ENCODE results near the gene FAM131A. TPM values are rescaled to one million over a fixed set of nuclear protein-coding genes. Genes with fewer than 3 reads are reported as not detected.

FAM131A gene
- total and polyA plus RNA-seq, 9 of the 15 experiments (the other 6 are each of a cell fraction or from before 2014, with no cell fraction given): 0.48 to 11.1 (median 4.3) TPM

DNA sequence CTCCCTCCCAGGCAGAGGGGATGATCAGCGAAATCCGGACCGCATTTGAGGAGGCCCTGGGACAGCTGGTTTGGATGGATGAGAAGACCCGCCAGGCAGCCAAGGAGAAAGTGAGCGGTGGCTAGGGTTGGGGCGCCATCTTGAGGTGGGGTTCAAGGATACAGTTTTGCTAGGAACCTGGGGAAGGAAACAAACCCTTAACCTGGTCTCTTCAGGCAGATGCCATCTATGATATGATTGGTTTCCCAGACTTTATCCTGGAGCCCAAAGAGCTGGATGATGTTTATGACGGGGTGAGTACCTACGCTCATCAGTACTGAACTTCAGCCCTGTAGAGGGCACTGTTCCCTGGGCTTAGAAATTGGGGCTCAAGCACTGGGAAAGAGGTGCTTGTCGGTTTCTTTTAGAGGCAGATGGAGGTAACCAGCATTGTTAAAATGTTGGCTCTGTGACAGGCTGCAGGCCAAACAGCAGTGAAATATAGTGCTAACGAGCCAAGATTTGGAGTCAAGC, 47.9 kb upstream of the FAM131A start:
- H3K36me3 ChIP-seq (ENCODE audit: control insufficient read depth, insufficient read depth, low read length): no peaks in the 10 kb centered on the region
- peak; percentile 90 for ATAC-seq
- H3K4me2 ChIP-seq (ENCODE audit: insufficient read depth, low read length): no peak overlapping the region; the same call in 1 of the 2 replicates
- FAIRE-seq: peak; percentile 94
- in situ Hi-C loops (cut with MboI): loop anchor here (5.0 kb wide), 1 partner anchor 397 kb away; no protein-coding TSS in a partner anchor
- DNase-seq (ENCODE audit: extremely low read depth in 1 of 4, low spot score in 3 of 4): peak; percentile 75 to 82 (median 78)
- H3K9ac ChIP-seq (ENCODE audit: insufficient read depth in 1 of 2, low read depth in 2 of 2, low read length in 2 of 2): no peak overlapping the region
- CTCF ChIA-PET (ENCODE audit: low intra/inter-chr PET ratio): interaction anchor here (0.6 to 2.0 kb wide), 3 partner anchors 39 to 394 kb away, joined by 3 to 13 read pairs (median 8); partner anchors contain the start of gene EEF1AKMT4
- intact Hi-C loops (cut with micrococcal nuclease): loop anchor here (1.0 to 5.0 kb wide), 2 partner anchors 247 to 394 kb away; no protein-coding TSS in a partner anchor
- BruUV-seq (replicated peaks): no TSS peak
- H3K27ac ChIP-seq (ENCODE audit: extremely low read depth, low read depth, low read length): no peak overlapping the region
- no peaks in the 10 kb centered on the region for H3K79me2 ChIP-seq (ENCODE audit: control insufficient read depth, insufficient read depth, low read length)
- H3K9me1 ChIP-seq (ENCODE audit: control insufficient read depth, insufficient read depth, low read length): no peaks in the 10 kb centered on the region
- peak overlapping the region; percentile 13; the same call in 1 of the 2 replicates for H2AFZ ChIP-seq (ENCODE audit: low read depth, low read length)
- H3K27me3 ChIP-seq (ENCODE audit: control insufficient read depth in 2 of 2, insufficient read depth in 2 of 2, low read length in 2 of 2): peaks cover 23 to 47% of the 10 kb centered on the region in 2 experiments
- POLR2A ChIA-PET: no interaction called here
- H4K20me1 ChIP-seq (replicated peaks; ENCODE audit: control insufficient read depth, insufficient read depth, low read length): peaks cover 12% of the 10 kb centered on the region; the same call in 1 of the 2 replicates
- 5% methylated on average over 10 of the region's 10 CpGs for WGBS (ENCODE audit: insufficient coverage, low coverage, missing lambda C conversion rate)
- peaks cover 0 to 12% of the 10 kb centered on the region in 2 experiments; a peak in 2 of 5 replicates for H3K4me1 ChIP-seq (replicated peaks in 1 of 2; ENCODE audit: control insufficient read depth in 2 of 2, insufficient read depth in 2 of 2, low read length in 2 of 2)
- no peak overlapping the region for H3K4me3 ChIP-seq
- H3K9me3 ChIP-seq (replicated peaks; ENCODE audit: control insufficient read depth, insufficient read depth, low read depth, low read length): no peaks in the 10 kb centered on the region
- TF ChIP-seq, protein P1, sequence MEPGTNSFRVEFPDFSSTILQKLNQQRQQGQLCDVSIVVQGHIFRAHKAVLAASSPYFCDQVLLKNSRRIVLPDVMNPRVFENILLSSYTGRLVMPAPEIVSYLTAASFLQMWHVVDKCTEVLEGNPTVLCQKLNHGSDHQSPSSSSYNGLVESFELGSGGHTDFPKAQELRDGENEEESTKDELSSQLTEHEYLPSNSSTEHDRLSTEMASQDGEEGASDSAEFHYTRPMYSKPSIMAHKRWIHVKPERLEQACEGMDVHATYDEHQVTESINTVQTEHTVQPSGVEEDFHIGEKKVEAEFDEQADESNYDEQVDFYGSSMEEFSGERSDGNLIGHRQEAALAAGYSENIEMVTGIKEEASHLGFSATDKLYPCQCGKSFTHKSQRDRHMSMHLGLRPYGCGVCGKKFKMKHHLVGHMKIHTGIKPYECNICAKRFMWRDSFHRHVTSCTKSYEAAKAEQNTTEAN (CRISPR knock-in tag; IDR thresholded peaks at IDR 0.05): no peak
- TF ChIP-seq CAMTA2 (CRISPR knock-in tag; conservative IDR thresholded peaks at IDR 0.05): no peak
- no peak for TF ChIP-seq SRSF9 (IDR thresholded peaks at IDR 0.05; ENCODE audit: borderline replicate concordance, low read depth, low read length)
- TF ChIP-seq TRIM24 (IDR thresholded peaks at IDR 0.05): no peak
- no peak for TF ChIP-seq HOXB6 (CRISPR knock-in tag; IDR thresholded peaks at IDR 0.05; ENCODE audit: borderline replicate concordance)
- no peak for TF ChIP-seq ERF (CRISPR knock-in tag; IDR thresholded peaks at IDR 0.05)
- no peak for TF ChIP-seq IRF2 (CRISPR knock-in tag; IDR thresholded peaks at IDR 0.05)
- 0 out of 4 replicates have a peak, but pooled peaks of 1 of the 2 experiments have one; percentile 28 for TF ChIP-seq TEAD1 (CRISPR knock-in tag; IDR thresholded peaks at IDR 0.05)
- no peak for TF ChIP-seq ARID1B (IDR thresholded peaks at IDR 0.05)
- TF ChIP-seq, protein P2, sequence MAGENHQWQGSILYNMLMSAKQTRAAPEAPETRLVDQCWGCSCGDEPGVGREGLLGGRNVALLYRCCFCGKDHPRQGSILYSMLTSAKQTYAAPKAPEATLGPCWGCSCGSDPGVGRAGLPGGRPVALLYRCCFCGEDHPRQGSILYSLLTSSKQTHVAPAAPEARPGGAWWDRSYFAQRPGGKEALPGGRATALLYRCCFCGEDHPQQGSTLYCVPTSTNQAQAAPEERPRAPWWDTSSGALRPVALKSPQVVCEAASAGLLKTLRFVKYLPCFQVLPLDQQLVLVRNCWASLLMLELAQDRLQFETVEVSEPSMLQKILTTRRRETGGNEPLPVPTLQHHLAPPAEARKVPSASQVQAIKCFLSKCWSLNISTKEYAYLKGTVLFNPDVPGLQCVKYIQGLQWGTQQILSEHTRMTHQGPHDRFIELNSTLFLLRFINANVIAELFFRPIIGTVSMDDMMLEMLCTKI (IDR thresholded peaks at IDR 0.05; ENCODE audit: partially characterized antibody): no peak
- TF ChIP-seq KAT7 (CRISPR knock-in tag; IDR thresholded peaks at IDR 0.05; ENCODE audit: borderline replicate concordance): no peak
- TF ChIP-seq LEF1 (IDR thresholded peaks at IDR 0.05): no peak
- TF ChIP-seq, protein P3, sequence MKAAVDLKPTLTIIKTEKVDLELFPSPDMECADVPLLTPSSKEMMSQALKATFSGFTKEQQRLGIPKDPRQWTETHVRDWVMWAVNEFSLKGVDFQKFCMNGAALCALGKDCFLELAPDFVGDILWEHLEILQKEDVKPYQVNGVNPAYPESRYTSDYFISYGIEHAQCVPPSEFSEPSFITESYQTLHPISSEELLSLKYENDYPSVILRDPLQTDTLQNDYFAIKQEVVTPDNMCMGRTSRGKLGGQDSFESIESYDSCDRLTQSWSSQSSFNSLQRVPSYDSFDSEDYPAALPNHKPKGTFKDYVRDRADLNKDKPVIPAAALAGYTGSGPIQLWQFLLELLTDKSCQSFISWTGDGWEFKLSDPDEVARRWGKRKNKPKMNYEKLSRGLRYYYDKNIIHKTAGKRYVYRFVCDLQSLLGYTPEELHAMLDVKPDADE (conservative IDR thresholded peaks at IDR 0.05; ENCODE audit: control insufficient read depth, low read depth, low read length): no peak
- TF ChIP-seq JUND (IDR thresholded peaks at IDR 0.05; ENCODE audit: borderline replicate concordance, low read depth, low read length): no peak
- no peak for TF ChIP-seq JUND (tag; IDR thresholded peaks at IDR 0.05; ENCODE audit: borderline replicate concordance, low read depth, low read length)
- TF ChIP-seq, protein P4, sequence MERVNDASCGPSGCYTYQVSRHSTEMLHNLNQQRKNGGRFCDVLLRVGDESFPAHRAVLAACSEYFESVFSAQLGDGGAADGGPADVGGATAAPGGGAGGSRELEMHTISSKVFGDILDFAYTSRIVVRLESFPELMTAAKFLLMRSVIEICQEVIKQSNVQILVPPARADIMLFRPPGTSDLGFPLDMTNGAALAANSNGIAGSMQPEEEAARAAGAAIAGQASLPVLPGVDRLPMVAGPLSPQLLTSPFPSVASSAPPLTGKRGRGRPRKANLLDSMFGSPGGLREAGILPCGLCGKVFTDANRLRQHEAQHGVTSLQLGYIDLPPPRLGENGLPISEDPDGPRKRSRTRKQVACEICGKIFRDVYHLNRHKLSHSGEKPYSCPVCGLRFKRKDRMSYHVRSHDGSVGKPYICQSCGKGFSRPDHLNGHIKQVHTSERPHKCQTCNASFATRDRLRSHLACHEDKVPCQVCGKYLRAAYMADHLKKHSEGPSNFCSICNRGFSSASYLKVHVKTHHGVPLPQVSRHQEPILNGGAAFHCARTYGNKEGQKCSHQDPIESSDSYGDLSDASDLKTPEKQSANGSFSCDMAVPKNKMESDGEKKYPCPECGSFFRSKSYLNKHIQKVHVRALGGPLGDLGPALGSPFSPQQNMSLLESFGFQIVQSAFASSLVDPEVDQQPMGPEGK (CRISPR knock-in tag; IDR thresholded peaks at IDR 0.05; ENCODE audit: borderline replicate concordance): no peak
